Measurements from ENCODE around the gene ZNF467.

Gene ZNF467

DNA sequence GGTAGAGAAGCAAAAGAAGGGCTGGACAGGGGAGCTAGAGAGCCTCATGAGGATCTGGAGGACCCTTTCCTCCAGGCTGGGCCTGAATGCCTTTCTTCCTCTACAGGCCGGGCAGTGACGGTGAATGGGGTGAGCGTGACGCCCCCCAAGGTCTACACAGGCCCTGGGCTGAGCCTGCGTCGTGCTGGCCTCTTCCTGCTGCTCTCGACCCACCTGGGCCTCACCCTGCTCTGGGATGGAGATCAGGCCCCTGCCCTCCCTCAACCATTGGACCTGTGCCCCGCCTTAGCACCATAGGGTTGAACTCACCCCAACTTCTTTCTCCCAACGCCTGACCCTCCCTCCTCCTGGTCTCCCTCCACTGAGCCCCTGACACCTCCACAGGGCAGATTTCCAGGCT is 12.6 kb upstream of the ZNF467 start:
- DNase-seq (ENCODE audit: low spot score): no peak

DNA sequence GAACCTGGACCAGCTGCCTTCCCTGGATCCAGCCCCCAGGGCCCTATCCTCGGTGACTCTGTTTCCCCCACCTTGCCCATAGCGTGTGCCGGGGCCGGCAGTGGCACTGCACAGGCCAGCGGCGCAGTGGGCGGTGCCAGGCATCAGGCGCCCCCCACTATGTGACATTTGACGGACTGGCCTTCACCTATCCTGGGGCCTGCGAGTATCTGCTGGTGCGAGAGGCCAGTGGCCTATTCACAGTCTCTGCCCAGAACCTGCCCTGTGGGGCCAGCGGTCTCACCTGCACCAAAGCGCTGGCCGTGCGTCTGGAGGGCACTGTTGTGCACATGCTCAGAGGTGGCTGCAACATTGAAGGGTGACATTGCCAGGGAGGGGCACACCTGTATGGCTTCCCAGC is 12.0 kb upstream of the ZNF467 start:
- no peak for DNase-seq (ENCODE audit: low spot score)

DNA sequence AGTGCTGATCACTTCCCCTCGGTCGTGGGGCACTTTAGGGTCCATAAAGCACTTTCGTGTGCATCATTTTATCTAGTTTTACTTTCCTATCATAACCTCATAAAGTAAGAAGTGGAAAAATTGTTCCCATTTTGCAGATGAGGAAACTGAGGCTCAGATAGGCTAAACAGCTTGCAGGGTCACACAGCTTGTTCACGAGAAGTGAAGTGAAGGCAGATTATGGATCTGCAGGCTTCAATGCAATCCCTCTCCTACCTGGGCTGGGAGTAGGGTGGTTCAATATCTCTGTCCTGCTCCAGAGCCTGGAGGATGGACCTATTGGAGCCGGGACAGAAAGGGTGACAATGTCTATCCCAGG is 10.8 kb upstream of the ZNF467 start:
- DNase-seq (ENCODE audit: low spot score): no peak

DNA sequence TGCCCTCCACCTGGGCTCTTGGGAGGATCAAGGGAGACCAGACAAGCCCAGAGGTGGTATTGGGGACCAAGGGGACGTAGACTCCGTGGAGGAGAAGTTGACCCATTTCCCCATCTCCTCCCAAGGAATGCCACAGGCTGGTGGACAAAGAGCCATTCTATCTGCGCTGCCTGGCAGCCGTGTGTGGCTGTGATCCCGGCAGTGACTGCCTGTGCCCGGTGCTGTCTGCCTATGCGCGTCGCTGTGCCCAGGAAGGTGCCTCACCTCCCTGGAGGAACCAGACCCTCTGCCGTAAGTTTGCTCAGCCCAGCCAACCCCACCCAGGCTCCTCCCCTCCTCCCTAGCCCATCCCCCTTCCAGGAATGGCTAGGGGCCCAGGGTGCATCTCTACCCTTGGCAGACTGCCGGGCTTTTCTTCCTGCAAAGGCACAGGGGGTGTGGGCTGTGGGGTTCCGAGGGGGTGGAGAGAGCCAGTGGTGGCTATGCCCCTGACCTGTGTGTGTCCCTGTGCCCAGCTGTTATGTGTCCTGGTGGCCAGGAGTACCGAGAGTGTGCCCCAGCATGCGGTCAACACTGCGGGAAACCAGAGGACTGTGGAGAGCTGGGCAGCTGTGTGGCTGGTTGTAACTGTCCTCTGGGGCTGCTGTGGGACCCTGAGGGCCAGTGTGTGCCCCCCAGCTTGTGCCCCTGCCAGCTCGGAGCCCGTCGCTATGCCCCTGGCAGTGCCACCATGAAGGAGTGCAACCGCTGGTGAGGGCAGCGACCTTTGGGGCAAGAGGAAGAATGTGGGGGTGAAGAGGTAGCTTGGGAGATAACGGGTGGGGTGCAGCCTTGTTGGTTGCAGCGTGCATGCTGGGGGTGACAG is 10.2 kb upstream of the ZNF467 start:
- no peak for DNase-seq (ENCODE audit: low spot score)

DNA sequence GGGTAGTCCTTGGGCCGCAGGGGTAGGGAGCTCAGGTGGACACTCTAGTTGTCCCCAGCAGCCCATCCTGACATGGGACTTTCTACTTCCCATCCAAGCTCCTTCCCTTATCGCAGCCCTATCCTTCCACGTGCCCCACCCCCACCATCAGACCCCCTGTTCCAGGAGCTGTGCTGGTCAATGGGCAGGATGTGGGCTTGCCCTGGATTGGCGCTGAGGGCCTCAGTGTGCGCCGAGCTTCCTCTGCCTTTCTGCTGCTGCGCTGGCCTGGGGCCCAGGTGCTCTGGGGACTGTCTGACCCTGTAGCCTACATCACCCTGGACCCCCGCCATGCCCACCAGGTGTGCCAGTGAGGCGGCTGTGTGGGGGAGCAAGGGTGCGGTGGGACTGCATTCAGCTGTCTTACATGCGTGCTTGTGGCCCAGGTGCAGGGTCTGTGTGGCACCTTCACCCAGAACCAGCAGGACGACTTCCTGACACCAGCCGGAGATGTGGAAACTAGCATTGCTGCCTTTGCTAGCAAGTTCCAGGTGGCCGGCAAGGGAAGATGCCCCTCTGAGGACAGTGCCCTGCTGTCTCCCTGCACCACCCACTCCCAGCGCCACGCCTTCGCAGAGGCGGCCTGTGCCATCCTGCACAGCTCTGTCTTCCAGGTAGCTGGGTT is 9.4 kb upstream of the ZNF467 start:
- DNase-seq (ENCODE audit: low spot score): no peak

DNA sequence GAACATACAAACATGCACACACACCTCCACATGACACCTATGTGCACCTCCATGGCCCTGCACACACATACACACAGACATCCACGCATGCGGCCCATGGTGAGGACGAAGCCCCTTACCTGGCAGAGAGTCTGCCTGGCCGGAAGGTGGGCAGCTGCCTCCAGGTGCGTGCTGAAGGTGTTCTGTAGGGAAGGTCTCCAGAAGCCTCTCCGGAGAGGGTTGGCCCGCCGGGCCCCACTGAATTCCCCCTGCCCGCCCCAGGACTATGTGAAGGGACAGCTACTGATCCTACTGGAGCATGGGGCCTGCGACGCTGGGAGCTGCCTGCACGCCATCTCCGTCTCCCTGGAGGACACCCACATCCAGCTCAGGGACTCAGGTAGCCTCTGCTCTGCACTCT is 8.5 kb upstream of the ZNF467 start:
- DNase-seq (ENCODE audit: low spot score): no peak

DNA sequence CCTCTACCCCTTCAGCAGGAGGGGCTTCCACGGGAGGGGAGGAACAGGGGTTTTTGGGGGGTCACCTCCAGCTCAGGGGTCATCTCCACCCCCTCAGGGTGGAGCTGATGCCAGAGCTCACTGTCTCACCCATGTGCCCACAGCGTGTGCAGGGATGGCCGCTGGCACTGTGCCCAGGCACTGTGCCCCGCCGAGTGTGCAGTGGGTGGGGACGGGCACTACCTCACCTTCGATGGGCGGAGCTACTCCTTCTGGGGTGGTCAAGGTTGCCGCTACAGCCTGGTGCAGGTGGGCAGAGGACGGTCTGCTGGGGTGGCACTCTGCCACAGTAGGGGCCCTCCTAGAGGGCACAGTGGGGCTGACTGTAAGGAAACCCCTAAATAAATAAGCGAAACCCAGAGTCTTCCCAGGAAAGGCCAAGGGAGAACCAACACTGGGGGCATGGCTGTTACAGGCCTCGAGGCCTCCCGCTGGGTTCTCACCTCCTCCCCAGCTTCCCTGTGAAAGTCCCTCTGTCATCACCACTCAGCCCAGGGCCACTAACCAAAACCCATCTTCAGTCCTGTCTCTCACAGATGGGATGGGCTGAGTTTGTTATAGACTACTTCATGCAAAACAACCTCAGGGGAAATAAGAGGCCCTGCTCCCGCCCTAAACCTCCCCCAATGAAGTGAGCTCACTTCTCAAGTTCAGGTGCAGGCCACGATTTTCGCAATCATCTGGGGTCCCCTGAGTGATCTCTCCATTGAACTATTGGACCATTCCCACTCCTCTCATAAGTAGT is 7.4 kb upstream of the ZNF467 start:
- no peak for DNase-seq (ENCODE audit: low spot score)

DNA sequence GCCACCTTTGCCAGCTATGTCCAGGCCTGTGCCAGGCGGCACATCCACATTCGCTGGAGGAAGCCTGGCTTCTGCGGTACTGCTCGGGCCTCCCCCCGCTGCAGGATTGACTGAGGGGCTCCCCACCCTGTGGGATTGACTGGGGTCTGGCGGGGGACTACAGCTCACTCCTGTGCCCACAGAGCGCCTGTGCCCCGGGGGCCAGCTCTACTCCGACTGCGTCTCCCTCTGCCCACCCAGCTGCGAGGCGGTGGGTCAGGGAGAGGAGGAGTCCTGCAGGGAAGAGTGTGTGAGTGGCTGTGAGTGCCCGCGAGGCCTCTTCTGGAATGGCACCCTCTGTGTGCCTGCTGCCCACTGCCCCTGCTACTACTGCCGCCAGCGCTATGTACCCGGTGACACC is 6.7 kb upstream of the ZNF467 start:
- no peak for DNase-seq (ENCODE audit: low spot score)

DNA sequence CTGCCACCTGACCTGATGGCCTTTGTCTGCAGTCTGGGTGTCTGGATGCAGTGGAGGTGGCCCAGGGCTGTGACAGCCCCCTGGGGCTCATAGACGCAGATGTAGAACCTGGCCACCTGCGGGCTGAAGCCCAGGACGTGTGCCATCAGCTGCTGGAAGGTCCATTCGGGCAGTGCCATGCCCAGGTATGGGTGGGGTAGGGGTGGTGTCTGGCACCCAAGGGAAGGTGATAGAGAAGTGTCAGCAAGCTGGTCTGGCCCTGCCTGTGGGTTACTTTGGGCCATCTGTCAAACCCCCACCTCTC is 6.1 kb upstream of the ZNF467 start:
- DNase-seq (ENCODE audit: low spot score): no peak

DNA sequence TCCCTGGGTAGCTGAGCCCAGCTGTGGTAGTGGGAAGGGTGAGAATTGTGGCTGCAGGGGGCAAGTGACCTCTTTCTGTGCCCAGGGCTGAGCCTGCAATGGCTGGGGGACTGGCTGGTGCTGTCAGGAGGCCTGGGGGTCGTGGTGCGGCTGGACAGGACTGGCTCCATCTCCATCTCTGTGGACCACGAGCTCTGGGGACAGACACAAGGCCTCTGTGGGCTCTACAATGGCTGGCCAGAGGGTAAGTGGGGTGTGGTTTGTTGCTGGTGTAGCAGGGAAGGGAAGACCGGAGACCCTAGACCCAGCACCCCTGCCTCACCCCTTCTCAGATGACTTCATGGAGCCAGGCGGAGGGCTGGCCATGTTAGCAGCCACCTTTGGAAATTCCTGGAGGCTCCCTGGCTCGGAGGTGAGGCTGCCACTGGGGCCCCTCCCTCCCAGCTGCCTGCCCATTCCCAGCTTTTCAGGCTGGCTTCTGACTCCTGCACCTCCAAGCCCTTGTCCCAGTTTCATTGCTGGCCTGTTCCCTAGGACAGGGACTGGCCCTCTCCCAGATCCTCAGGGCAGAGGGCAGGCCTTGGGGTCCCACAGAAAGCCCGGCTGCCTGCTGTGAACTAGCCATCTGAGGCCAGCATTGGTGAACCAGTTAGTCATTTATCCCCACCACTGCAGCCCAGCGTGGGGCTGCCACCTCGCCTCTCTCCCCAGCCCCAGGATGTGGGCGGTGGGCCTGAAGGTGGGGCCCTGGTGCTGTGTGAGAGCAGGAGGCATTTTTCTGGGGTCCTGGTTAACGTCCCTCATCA is 5.5 kb upstream of the ZNF467 start:
- no peak for DNase-seq (ENCODE audit: low spot score)

DNA sequence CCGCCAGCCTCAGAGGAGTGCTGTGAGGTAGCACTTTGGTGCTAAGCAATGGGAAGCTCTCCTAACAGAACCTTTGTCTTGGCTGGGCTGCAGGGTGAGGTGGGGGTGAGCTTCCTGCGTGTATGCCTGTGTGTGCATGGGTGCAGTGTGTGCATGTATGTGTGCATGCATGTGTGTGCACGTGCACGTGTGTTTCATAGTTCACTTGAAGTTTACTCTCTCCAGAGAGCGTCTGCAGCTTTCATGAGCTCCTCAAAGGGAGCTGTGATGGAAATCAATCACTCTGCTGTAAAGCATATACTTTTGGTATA is 4.9 kb upstream of the ZNF467 start:
- no peak for DNase-seq (ENCODE audit: low spot score)

DNA sequence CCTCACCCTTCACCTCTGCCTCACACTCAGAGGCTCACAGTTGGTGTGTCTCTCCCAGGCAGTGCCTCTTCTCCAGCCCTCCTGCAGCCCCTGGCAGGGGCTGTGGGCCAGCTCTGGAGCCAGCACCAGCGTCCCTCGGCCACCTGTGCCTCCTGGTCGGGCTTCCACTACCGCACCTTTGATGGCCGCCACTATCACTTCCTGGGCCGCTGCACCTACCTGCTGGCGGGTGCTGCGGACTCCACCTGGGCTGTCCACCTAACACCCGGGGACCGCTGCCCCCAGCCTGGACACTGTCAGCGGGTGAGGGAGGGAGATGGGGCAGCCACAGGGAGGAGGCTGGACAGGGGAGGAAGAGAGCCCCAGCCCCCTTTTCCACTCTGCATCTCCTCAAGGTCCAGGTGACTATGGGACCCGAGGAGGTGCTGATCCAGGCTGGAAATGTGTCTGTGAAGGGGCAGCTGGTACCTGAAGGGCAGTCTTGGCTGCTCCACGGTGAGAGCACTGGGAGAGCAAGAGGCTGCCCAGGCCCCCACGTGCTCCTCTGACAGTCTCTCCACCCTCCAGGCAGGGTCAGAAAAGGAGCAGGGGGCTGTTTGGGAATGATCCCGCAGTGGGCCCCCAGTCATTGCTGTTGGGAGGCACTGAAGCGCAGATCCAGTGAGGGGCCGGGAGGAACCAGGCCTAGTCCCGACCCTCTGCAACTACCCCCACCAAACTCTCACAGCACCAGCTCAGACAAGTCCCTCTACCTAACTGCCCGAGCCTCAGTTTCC is 4.4 kb upstream of the ZNF467 start:
- no peak for DNase-seq (ENCODE audit: low spot score)

DNA sequence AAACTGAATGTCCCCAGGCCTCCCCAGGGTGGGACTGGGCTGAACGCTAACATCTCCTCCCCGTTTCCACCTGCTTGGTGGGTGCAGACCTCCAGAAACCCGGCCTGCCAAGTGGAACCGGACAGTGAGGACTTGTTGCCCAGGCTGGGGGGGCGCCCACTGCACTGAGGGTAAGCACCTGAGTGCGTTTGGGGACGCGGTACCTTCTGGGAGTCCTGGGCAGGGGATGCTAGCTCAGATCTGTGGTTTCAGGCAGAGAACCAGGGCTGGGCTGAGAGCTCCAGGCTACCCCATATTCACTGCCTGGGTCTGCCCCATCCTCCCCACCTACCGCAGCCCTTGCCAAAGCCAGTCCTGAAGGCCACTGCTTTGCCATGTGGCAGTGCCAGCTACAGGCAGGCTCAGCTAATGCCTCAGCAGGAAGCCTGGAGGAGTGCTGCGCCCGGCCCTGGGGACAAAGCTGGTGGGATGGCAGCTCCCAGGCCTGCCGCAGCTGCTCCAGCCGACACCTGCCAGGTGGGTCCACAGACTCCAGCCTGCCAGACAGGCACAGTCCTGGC is 3.5 kb upstream of the ZNF467 start:
- no peak for DNase-seq (ENCODE audit: low spot score)

DNA sequence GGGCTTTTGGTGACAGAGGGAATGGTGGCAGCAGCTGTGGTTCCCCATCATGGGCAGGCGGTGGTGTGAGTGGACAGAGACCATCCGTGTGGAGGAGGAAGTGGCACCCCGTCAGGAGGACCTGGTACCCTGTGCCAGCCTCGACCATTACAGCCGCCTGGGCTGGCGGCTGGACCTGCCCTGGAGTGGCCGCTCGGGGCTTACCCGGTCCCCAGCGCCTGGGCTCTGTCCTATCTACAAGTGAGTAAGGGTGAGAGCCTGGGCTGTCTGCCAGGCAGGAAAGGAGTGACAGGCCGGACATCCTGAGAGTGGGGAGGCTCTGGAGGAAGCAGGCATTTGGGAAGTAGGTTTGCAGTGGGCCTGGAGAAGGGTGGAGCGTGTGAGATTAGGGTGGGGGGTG is 2.9 kb upstream of the ZNF467 start:
- DNase-seq (ENCODE audit: low spot score): no peak

DNA sequence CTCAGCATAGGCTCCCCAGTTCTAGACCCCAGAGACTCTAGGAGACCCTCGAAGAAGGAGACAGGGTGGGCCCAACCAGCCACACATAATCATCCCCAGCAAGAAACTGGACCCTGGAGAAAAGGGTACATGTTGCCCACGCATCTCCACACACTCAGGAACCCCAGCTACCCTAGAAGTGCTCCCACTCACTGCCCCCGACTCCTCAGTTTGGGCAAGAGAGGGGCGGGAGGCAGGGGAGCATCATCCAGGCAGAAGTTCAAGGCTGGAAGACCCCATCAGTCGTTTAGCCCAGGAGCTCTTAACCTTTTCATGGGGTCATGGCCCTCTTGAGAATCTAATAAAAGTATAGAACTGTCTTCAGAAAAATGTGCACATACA is 1.8 kb upstream of the ZNF467 start:
- no peak for DNase-seq (ENCODE audit: low spot score)

DNA sequence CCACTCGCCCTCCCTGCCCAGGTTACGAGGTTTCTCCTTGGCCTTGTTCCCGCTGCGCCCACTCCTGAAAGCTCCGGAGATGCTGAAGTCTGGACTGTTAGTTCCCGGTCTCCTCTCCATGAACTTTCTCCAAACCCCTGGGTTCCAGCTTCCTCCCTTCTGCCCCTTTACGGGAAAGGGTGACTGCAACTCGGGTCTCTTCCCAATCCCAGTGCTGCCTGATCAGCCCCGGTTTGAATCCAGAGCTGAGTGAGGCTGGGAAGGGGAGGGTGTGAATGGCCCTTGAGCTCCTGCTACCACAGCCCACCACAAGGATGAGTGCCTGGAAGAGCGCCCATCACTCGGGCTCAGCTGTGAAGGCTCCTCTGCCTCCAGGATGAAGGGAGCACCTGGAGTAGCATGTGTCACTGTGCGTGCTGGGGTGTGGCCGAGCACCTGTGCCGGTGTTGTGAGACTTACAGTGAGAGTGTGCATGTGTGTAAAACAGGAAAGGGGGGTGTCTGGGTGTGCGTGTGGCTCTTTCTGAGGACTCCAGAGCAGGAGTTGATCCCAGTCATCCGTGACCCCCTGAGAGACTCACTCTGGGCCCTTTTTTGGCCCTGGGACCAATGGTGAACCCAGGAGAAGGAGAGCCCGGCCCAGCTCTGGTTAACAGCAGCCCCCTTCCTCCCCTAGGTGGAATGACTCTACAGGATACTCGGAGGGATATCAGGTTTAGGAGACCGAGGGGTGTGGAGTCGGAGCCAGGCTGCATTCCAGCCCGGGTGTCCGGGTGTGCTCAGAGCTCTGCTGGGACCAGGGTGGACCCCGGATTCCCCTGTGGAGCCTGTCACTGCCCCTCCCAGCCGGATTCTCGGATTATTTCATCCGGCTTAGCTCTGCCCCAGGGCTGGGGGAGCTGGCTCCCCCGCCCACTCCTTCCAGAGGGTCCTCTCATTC is 1.1 kb upstream of the ZNF467 start:
- no peak for DNase-seq (ENCODE audit: low spot score)

DNA sequence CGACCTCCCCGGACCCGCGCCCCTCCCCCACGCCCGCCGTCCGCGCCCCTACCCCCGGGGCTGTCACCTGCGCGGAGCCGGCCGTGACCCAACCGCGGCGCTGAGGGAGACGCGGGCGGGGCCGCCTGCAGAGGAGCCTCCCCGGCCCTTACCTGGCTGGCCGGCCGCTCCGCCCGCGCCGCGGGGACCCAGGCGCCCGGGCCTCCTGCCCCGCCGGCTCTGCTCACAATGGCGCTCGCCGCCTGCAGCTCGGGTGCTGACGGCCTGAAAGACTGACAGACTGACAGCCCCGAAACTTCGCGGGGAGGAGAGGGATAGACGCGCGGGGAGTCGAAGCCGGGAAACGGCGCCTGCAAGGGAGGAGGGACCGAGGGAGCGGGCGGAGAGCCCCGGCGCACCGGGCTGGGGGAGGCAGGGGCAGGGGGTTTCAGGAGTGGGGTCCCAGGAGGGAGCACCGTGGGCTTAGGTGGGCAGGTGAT is 393 bp downstream of the ZNF467 start:
- peak; percentile 7 for DNase-seq (ENCODE audit: low spot score)

DNA sequence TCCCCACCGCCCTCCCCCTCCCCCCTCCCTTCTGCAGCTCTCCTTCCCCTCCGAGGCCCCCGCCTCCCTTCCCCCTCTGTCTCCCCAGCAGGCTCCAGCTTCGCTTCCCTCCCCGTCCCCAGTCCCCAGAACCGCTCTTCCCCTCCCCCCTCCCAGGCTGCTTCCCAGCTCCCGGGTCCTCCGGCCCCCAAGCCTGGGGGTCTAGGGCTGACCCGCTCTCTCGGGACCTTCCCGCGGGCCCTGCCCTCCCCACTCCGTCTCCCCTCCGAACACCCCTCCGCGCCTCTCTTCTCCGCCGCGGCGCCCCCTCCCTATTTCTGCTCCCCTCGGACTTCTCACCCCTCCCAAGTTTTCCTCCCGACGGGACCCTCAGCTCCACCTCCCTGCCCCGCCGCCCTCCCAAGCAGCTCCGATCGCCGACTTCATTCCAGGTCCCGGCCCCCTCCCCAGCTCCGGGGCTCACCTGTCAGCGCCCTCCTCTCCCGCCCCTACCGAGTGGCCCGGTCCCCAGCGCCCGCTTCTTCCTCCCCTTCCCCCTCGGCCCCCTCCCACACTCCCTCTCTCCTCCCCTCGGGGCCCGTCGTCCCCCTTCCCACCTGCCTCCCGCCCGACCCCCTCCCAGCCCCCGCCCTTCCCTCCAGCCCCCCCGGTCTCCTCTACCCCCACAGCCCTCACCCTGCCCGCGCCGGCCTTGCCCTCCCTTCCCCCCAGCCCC is 990 bp downstream of the ZNF467 start:
- DNase-seq (ENCODE audit: low spot score): no peak

DNA sequence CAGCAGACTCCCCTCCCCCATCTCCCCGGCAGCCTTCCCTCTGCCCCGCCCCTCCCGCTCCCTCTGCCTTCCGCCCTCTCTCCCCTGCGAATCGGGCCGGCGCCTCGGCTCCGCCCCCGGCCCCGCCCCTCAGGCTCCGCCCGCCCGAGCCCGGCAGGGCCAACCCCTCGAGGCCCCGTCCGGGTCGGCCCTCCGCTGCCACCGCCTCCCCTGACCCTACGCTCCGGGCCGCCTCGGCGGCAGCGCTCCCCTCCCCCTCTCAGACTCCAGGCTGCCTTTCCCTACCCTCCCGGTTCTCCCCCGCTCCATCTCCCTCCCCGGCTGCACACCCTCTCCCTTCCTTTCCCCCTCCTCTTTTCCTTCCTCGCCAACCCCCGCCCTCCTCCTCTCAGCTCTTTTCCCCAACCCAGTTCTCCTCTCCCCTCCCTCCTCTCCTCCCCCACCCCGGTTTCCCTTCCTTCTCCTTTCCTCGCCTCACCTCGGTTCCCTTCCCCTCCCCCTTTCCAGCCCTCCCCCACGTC is 1.6 kb downstream of the ZNF467 start:
- peak; percentile 82 for DNase-seq (ENCODE audit: low spot score)

Measured in activated CD4-positive, alpha-beta T cell treated with anti-CD3 and anti-CD28 coated beads, Interleukin-2, Interleukin-4, amounts not matched to agents 100 ng/mL and 50 ng/mL, durations not matched to agents 16 hours and 8 hours (primary cell).